Brain microvascular endothelial cell (primary cell): ENCODE results near the gene IGLON5.

Experiments used
- DNase-seq: peaks from one replicate; pipeline ENCODE4 v3.0.0-alpha.2; 2020
- H3K27ac ChIP-seq: fragments of 250-450 bp; sonication (Bioruptor Pico); 2 replicates; pipeline ENCODE4 v1.5.1; 2020; ENCODE audit warnings: mild to moderate bottlenecking, moderate library complexity
- H3K27me3 ChIP-seq: fragments of 250-450 bp; sonication (Bioruptor Pico); replicated peaks from 2 replicates; pipeline ENCODE4 v1.5.1; 2020; ENCODE audit warnings: mild to moderate bottlenecking
- H3K36me3 ChIP-seq: fragments of 250-450 bp; sonication (Bioruptor Pico); replicated peaks from 2 replicates; pipeline ENCODE4 v1.5.1; 2020; ENCODE audit warnings: mild to moderate bottlenecking
- H3K4me3 ChIP-seq: 2 replicates; pipeline ENCODE4 v1.5.1; 2011; ENCODE audit warnings: low read depth, mild to moderate bottlenecking, control low read depth, low read length, moderate library complexity
- CTCF ChIP-seq: IDR thresholded peaks from 2 replicates; pipeline ENCODE4 v1.5.1; 2011; ENCODE audit warnings: low read depth, mild to moderate bottlenecking, moderate library complexity, low read length, control low read depth, inconsistent platforms; ENCODE audit errors: missing control alignments
- in situ Hi-C: cut with HindIII; loops from 2 replicates; pipeline ENCODE4 v1.10.0; 2017; ENCODE audit warnings: low sequenced_read_pairs, low pct_ligation_motif_present

IGLON5 gene

GRCh38 chr19:51330366-51330765, 18.9 kb downstream of the IGLON5 start:
- H3K4me3 ChIP-seq = no peak overlapping the region
- H3K27me3 ChIP-seq = peaks cover 7% of the 10 kb centered on the region
- no peak for TF ChIP-seq CTCF
- in situ Hi-C loops = no loop called here
- H3K36me3 ChIP-seq = no peaks in the 10 kb centered on the region
- no peak for DNase-seq
- H3K27ac ChIP-seq = no peak overlapping the region

GRCh38 chr19:51331193-51331592, 19.7 kb downstream of the IGLON5 start:
- no peak for TF ChIP-seq CTCF
- Histone ChIP-seq H3K36me3 (no peaks in the 10 kb centered on the region), H3K27ac (no peak overlapping the region), H3K4me3 (no peak overlapping the region), H3K27me3 (peaks cover 7% of the 10 kb centered on the region)
- DNase-seq = no peak
- in situ Hi-C loops = no loop called here

GRCh38 chr19:51331716-51332115, 20.3 kb downstream of the IGLON5 start:
- Histone ChIP-seq H3K4me3 (no peak overlapping the region), H3K27me3 (peaks cover 7% of the 10 kb centered on the region), H3K36me3 (no peaks in the 10 kb centered on the region), H3K27ac (no peak overlapping the region)
- no peak for DNase-seq
- in situ Hi-C loops = no loop called here
- TF ChIP-seq CTCF = no peak

GRCh38 chr19:51333836-51334460, 22.5 kb downstream of the IGLON5 start:
- DNase-seq = no peak
- H3K27me3 ChIP-seq = no peaks in the 10 kb centered on the region
- no peak overlapping the region for H3K4me3 ChIP-seq
- H3K27ac ChIP-seq = no peak overlapping the region
- in situ Hi-C loops = no loop called here
- TF ChIP-seq CTCF = no peak
- no peaks in the 10 kb centered on the region for H3K36me3 ChIP-seq

GRCh38 chr19:51337141-51337860, 25.9 kb downstream of the IGLON5 start:
- no peak overlapping the region for H3K27ac ChIP-seq
- TF ChIP-seq CTCF = no peak
- H3K36me3 ChIP-seq = no peaks in the 10 kb centered on the region
- H3K4me3 ChIP-seq = no peak overlapping the region
- H3K27me3 ChIP-seq = no peaks in the 10 kb centered on the region
- in situ Hi-C loops = no loop called here
- DNase-seq = no peak
